ENCODE data around the gene ALDH9A1.
"Not testable (repeated sequence)": the region's sequence is repeated elsewhere in the genome, so short reads cannot be mapped to it uniquely, and the experiment has no call there.

The ALDH9A1 gene

DNA sequence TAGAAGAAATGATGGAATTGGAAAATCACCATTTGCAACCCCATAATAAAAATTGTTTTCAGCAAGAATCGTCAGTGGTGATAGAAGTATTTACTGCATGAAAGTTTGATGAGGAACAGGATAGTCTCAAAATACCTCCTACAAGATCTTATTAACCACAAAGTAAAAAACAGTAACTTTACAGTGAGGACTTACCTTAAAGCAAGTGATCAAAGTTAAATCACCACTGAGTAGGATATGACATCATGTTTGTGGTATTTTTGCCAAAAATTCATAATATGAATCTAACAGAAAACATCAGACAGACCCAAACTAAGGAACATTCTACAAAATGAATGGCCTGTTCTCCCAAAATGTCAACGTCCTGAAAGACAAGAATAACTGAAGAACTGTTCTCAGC, 19.9 kb downstream of the ALDH9A1 start:
- Mint-ChIP-seq H3K4me3 (no peak overlapping the region), H3K4me1 (peaks cover 3% of the 10 kb centered on the region), H3K36me3 (peaks cover 43% of the 10 kb centered on the region), H3K27me3 (no peaks in the 10 kb centered on the region), H3K27ac (no peak overlapping the region), H3K9me3 (no peaks in the 10 kb centered on the region)
- no peak for ATAC-seq (ENCODE audit: low read depth)
- no peak for DNase-seq (ENCODE audit: low spot score in 2 of 2)

DNA sequence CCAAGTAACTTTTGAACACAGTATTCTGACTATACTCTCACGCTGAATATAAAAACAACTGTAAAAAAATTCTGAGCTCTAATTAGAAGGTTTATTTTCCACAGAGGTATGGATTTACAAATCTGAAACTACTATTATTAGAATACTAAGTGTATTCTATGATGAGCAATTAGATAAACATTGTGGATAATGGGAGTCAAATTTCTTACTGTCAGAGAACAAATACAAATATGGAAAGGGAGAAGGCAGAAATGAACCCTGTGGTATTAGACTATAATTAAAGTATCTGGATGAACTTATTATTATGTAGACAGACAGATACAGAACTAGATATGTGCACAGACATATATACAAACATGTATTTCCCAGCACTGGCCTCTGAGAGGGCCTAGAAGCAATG, 22.6 kb downstream of the ALDH9A1 start:
- Mint-ChIP-seq H3K36me3 (peaks cover 48% of the 10 kb centered on the region), H3K27ac (no peak overlapping the region), H3K4me3 (no peak overlapping the region), H3K27me3 (no peaks in the 10 kb centered on the region), H3K4me1 (peaks cover 5% of the 10 kb centered on the region), H3K9me3 (no peaks in the 10 kb centered on the region)
- ATAC-seq (ENCODE audit: low read depth) (no peak), DNase-seq (ENCODE audit: low spot score in 2 of 2) (no peak)

DNA sequence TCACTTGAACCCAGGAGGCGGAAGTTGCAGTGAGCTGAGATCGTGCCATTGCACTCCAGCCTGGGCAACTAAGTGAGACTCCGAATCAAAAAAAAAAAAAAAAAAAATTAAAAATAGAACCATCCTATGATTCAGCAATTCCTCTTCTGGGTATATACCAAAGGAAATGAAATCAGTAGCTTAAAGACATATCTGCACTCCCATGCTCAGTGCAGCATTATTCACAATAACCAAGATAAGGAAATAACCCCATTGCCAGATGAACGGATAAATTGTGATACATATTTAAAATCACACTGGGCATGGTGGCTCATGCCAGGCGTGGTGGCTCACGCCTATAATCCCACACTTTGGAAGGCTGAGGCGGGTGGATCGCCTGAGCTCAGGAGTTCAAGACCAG, 23.8 kb downstream of the ALDH9A1 start:
- no peak overlapping the region for H3K27ac Mint-ChIP-seq
- H3K36me3 Mint-ChIP-seq: peaks cover 46% of the 10 kb centered on the region
- ATAC-seq (ENCODE audit: low read depth) (no peak), DNase-seq (ENCODE audit: low spot score in 2 of 2) (no peak)
- no peaks in the 10 kb centered on the region for H3K9me3 Mint-ChIP-seq
- H3K27me3 Mint-ChIP-seq: no peaks in the 10 kb centered on the region
- peaks cover 5% of the 10 kb centered on the region for H3K4me1 Mint-ChIP-seq
- H3K4me3 Mint-ChIP-seq: no peak overlapping the region

DNA sequence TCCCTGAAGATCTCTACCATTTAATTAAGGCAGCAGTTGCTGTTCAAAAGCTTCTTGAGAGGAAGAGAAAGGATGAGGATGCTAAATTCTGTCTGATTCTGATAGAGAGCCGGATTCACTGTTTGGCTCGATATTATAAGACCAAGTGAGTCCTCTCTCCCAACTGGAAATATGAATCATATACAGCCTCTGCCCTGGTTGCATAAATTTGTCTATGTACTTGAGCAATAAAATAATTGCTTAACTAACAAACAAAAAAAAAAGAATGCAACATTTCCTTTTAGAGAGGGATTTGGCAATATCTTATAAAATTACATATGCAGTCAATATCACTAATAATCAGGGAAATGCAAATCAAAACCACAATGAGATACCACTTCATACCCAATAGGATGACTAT, 26.8 kb downstream of the ALDH9A1 start:
- Mint-ChIP-seq H3K4me1 (peaks cover 5% of the 10 kb centered on the region), H3K4me3 (no peak overlapping the region), H3K27me3 (no peaks in the 10 kb centered on the region), H3K9me3 (no peaks in the 10 kb centered on the region), H3K36me3 (peaks cover 53% of the 10 kb centered on the region), H3K27ac (no peak overlapping the region)
- ATAC-seq (ENCODE audit: low read depth) (no peak), DNase-seq (ENCODE audit: low spot score in 2 of 2) (no peak)

DNA sequence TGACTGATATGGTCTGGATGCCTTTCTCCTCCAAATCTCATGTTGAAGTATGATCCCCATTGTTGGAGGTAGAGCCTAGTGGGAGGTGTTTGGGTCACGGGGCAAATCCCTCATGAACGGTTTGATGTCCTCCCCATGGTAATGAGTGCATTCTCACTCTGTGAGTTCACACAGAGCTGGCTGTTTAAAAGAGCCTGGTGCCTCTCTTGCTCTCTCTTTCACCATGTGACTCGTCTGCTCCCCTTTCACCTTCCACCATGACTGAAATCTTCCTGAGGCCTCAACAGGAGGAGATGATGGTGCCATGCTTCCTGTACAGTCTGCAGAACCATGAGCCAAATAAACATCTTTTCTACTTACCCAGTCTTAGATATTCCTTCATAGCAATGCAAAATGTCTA, 30.2 kb downstream of the ALDH9A1 start:
- DNase-seq (ENCODE audit: low spot score in 2 of 2) (no peak), ATAC-seq (ENCODE audit: low read depth) (no peak)
- peaks cover 63% of the 10 kb centered on the region for H3K36me3 Mint-ChIP-seq
- H3K4me3 Mint-ChIP-seq: no peak overlapping the region
- no peak overlapping the region for H3K27ac Mint-ChIP-seq
- H3K27me3 Mint-ChIP-seq: no peaks in the 10 kb centered on the region
- H3K4me1 Mint-ChIP-seq: peaks cover 6% of the 10 kb centered on the region
- H3K9me3 Mint-ChIP-seq: no peaks in the 10 kb centered on the region

DNA sequence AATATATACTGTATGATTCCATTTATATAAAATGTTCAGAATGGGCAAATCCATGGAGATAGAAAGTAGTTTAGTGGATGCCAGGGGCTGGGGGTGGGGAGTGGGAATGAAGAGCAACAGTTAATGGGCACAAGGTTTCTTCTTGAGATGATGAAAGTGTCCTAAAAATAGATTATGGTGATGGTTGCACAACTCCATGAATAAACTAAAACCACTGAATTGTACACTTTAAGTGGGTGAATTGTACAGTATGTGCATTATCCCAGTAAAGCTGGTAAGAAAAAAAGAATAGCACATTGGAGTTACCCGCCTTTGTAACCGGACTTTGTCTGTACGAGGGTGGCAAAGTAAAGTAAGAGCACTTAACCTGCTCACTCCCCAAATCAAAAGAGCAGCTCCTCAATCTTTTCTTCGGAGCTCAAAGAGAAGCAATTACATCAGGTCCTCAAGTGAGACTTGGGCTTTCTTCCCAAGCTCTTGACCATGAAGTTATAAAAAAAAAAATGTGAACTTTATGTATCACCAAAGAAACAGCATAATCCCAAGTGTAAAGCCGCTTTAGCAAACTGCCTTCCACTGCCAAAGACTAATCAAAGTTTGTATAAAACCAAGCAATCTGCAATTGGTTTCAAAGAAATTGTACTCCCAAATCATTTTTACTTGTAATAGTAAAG, 32.1 kb downstream of the ALDH9A1 start:
- peaks cover 3% of the 10 kb centered on the region for H3K4me1 Mint-ChIP-seq
- H3K9me3 Mint-ChIP-seq: no peaks in the 10 kb centered on the region

DNA sequence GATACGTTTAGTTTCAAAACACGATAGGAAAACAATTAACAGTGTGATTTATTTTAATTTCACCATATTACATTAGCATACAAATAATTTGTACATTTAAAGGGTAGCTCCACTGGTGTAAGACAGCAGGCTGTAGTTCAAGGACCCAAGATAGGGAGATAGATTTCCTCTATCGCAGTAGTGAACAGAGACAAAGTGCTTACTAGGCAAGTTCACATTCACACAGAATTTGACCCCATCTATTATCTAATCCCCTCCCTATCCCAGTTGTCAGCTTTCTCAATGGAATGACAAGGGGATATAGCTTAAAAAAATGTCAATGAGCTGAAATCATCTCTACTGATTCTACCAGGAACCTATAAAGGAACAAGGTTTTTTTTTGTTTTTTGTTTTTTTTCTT, 36.2 kb downstream of the ALDH9A1 start:
- no peak for ATAC-seq (ENCODE audit: low read depth)
- Mint-ChIP-seq H3K4me1 (peaks cover 3% of the 10 kb centered on the region), H3K9me3 (no peaks in the 10 kb centered on the region), H3K36me3 (peaks cover 42% of the 10 kb centered on the region), H3K4me3 (no peak overlapping the region), H3K27me3 (no peaks in the 10 kb centered on the region), H3K27ac (no peak overlapping the region)
- DNase-seq (ENCODE audit: low spot score in 2 of 2): no peak

More for the DNA sequence above, 32.1 kb downstream of the ALDH9A1 start:
- H3K27me3 Mint-ChIP-seq: no peaks in the 10 kb centered on the region
- H3K27ac Mint-ChIP-seq: no peak overlapping the region
- no peak overlapping the region for H3K4me3 Mint-ChIP-seq
- no peak for DNase-seq (ENCODE audit: low spot score in 2 of 2)
- H3K36me3 Mint-ChIP-seq: peaks cover 58% of the 10 kb centered on the region
- ATAC-seq (ENCODE audit: low read depth): no peak

DNA sequence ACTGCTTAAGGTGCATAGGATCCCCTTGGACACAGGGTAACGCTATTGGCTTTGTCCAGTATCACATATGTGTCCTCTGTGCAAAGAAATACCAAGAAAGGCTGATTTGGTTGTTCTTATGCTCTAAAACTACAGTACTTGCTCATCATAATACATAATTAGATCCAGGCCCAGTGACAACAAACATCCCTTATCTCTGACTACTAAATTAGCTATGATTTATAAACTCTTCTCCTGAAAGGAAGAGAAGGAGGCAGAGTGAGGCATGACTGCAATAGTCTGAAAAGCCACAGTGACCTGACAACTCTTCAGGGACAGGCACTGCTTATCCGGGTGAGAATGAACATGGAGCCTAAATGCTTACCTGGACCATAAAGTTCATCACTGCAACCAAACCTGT, 36.7 kb downstream of the ALDH9A1 start:
- ATAC-seq (ENCODE audit: low read depth) (no peak), DNase-seq (ENCODE audit: low spot score in 2 of 2) (no peak)
- Mint-ChIP-seq H3K4me3 (no peak overlapping the region), H3K9me3 (no peaks in the 10 kb centered on the region), H3K36me3 (peaks cover 40% of the 10 kb centered on the region), H3K27me3 (no peaks in the 10 kb centered on the region), H3K27ac (no peak overlapping the region), H3K4me1 (peaks cover 3% of the 10 kb centered on the region)

DNA sequence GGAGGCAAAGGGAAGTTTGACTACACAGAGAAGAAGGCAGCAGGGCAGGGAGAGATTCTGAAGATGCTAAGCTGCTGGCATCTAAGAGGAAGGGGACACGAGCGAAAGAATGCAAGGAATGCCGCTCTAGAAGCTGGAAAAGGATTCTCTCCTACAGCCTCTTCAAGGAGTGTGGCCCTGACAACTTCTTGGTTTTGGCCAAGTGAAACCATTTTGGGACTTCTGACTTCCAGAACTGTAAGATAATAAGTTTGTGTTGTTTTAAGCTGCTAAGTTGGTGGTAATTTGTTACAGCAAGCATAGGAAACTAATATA, 38.8 kb downstream of the ALDH9A1 start:
- peaks cover 29% of the 10 kb centered on the region for H3K36me3 Mint-ChIP-seq
- H3K27me3 Mint-ChIP-seq: no peaks in the 10 kb centered on the region
- DNase-seq (ENCODE audit: low spot score in 2 of 2): no peak
- no peak for ATAC-seq (ENCODE audit: low read depth)
- no peak overlapping the region for H3K4me3 Mint-ChIP-seq
- peak overlapping the region; percentile 65 for H3K27ac Mint-ChIP-seq
- no peaks in the 10 kb centered on the region for H3K4me1 Mint-ChIP-seq
- H3K9me3 Mint-ChIP-seq: no peaks in the 10 kb centered on the region

DNA sequence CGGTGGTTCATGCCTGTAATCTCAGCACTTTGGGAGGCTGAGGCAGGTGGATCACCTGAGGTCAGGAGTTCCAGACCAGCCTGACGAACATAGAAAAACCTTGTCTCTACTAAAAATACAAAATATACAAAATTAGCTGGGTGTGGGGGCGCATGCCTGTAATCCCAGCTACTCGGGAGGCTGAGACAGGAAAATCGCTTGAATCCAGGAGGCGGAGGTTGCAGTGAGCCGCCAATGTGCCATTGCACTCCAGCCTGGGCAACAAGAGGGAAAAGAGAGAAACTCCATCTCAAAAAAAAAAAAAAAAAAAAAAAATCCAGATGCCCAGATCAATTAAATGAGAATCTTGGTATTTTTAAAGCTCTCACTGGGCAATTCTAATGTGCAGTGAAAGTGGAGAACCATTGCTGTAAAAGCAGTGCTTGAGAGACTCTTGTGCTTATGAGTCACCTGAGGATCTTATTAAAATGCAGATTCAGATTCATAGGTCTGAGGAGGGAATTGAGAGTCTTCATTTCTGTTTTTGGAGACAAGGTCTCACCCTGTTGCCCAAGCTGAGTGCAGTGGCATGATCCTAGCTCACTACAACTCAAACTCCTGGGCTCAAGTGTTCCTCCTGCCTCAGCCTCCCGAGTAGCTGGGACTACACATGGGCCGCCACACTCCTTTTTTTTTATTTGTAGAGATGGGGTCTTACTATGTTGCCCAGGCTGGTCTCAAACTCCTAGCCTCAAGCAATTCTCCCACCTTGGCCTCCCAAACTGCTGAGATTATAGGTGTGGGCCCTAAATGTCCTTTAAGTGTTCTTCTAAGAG, 39.4 kb downstream of the ALDH9A1 start:
- Mint-ChIP-seq H3K36me3 (peaks cover 29% of the 10 kb centered on the region), H3K27ac (peak overlapping the region; percentile 65)
- not testable (repeated sequence) for ATAC-seq (ENCODE audit: low read depth); H3K27me3 Mint-ChIP-seq; H3K4me1 Mint-ChIP-seq; H3K9me3 Mint-ChIP-seq; H3K4me3 Mint-ChIP-seq; DNase-seq (ENCODE audit: low spot score in 2 of 2)

DNA sequence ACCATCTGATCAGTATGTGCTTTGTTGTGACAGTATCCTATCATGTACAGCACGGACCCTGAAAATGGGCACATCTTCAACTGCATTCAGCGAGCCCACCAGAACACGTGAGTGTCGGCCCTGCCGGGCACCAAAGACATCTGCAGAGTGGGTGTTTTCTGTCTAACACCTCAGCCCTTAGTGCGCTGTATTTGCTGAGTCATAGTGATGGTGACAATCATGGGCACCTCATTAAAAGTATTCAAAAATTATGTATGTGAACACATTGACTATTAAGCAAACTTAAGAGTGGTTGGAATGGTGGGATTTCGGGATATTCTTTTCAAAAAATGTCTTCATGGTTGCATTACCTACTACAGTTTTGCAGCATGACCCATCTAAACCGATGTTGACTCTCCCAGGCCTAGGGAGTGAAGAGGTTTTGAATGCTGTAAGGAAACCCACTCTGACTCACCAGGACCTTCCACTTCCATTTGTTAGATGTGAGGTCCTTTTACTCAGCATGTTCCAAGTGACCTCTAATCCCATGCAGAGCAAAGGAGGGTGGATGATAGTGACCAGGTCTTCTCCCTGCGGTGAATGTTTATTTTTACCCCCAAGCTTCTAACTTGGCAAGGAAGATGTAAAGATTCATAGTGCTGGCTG, 47.3 kb downstream of the ALDH9A1 start:
- no peak for DNase-seq (ENCODE audit: low spot score in 2 of 2)
- H3K36me3 Mint-ChIP-seq: peaks cover 22% of the 10 kb centered on the region

DNA sequence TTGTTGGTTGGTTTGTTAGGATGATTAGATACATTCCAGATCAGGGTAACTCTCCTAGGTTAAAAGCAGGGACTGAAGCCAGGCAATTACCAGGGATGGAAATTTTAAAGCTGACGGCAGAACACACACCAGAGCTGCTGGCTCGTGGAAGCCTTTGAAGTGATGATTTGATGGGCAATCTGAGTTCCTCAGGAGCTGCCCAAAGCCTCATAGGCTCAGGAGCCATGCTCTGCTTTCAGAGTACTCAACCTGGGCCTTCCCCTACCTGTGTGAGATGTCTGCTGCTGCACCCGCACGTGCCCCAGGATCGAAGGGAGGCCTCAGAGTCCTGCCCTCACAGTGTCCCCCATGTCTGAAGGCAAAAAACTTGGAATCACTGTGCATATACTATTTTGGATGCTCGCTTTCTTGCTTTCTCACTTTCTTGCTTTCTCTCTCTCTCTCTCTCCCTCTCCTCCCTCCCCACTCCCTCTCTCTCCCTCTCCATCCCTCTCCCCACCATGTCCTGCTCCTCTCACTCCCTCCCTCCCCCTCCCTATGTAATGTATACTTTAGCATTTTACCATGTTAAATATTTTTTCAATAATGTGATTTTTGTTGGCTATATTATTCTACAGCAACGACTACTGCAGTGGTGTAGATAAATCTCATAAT, 49.3 kb downstream of the ALDH9A1 start:
- DNase-seq (ENCODE audit: low spot score in 2 of 2) (no peak), ATAC-seq (ENCODE audit: low read depth) (no peak)
- Mint-ChIP-seq H3K36me3 (peaks cover 17% of the 10 kb centered on the region), H3K27me3 (no peaks in the 10 kb centered on the region), H3K9me3 (no peaks in the 10 kb centered on the region), H3K4me3 (no peak overlapping the region), H3K4me1 (peaks cover 19% of the 10 kb centered on the region), H3K27ac (no peak overlapping the region)

More for the DNA sequence above, 47.3 kb downstream of the ALDH9A1 start:
- Mint-ChIP-seq H3K4me1 (peaks cover 12% of the 10 kb centered on the region), H3K4me3 (no peak overlapping the region), H3K9me3 (no peaks in the 10 kb centered on the region), H3K27me3 (no peaks in the 10 kb centered on the region), H3K27ac (no peak overlapping the region)
- ATAC-seq (ENCODE audit: low read depth): no peak

DNA sequence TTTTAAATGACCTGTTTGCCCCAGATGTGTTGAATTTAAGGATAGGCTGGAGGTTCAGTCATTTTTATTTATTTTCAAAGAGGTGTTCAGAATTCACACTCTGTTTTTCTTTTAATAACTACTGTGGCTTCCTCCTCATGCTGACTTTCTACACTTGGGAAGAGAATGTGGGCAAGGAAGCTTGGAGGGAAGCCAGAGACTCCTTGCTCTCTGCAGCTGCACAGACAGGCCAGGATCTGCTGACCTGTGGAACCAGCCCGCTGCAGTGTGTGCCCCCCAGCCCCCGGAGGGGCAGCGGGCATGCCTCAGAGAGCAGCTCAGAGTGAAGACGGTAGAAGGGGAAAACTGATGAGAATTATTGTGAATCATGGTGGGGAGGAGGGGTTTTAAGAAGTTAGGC, 50.4 kb downstream of the ALDH9A1 start:
- no peaks in the 10 kb centered on the region for H3K9me3 Mint-ChIP-seq
- peaks cover 19% of the 10 kb centered on the region for H3K4me1 Mint-ChIP-seq
- DNase-seq (ENCODE audit: low spot score in 2 of 2) (no peak), ATAC-seq (ENCODE audit: low read depth) (no peak)
- H3K27ac Mint-ChIP-seq: no peak overlapping the region
- no peak overlapping the region for H3K4me3 Mint-ChIP-seq
- no peaks in the 10 kb centered on the region for H3K27me3 Mint-ChIP-seq
- peaks cover 12% of the 10 kb centered on the region for H3K36me3 Mint-ChIP-seq

DNA sequence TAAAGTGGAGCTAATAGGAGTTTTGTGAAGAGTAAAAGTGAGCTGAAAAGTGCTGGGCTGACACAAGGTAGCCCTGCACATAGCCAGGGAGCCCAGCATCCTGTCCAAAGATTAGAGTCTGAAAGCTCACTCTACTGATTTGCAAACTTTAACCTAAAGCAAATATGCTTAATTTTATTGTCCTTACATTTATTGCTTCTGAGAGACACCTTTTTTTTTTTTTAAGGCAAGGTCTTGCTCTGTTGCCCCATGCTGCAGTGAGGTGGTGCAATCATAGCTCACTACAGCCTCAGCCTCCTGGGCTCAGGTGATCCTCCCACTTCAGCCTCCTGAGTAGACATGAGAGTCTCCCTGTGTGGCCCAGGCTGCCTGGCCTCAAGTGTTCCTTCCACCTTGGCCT, 50.8 kb downstream of the ALDH9A1 start:
- no peak for ATAC-seq (ENCODE audit: low read depth)

More for the DNA sequence above, 50.8 kb downstream of the ALDH9A1 start:
- Mint-ChIP-seq H3K4me1 (peaks cover 19% of the 10 kb centered on the region), H3K36me3 (peaks cover 11% of the 10 kb centered on the region), H3K27me3 (no peaks in the 10 kb centered on the region), H3K4me3 (no peak overlapping the region), H3K9me3 (no peaks in the 10 kb centered on the region), H3K27ac (no peak overlapping the region)
- DNase-seq (ENCODE audit: low spot score in 2 of 2): no peak
